GM12878 (cell line): ENCODE measurements around the gene CHCHD1.

Experiments used
- BCL3 ChIP-seq: IDR thresholded peaks from 2 replicates; pipeline ENCODE4 v1.6.1; 2011; ENCODE audit warnings: borderline replicate concordance, low read depth, mild to moderate bottlenecking, moderate library complexity, low read length; ENCODE audit not compliant: insufficient read depth, poor library complexity, severe bottlenecking
- CHD4 ChIP-seq: fragments of 200-600 bp; sonication (generic); IDR thresholded peaks from 2 replicates; pipeline ENCODE4 v1.6.1; 2016; ENCODE audit warnings: mild to moderate bottlenecking
- CREB1 ChIP-seq: IDR thresholded peaks from 2 replicates; pipeline ENCODE4 v1.6.1; 2012; ENCODE audit warnings: low read depth, mild to moderate bottlenecking, inconsistent platforms
- CTCF ChIP-seq, 3 experiments: IDR thresholded peaks in 2 of 3; conservative IDR thresholded peaks in 1 of 3; 2 replicates each; pipeline ENCODE4 v1.5.1; 2011; ENCODE audit warnings: low read depth in 3 of 3, low read length in 3 of 3, mild to moderate bottlenecking in 3 of 3, control low read depth in 2 of 3, moderate library complexity in 2 of 3, inconsistent platforms in 1 of 3, mixed read lengths in 1 of 3; ENCODE audit not compliant: control insufficient read depth in 2 of 3, insufficient read depth in 1 of 3; ENCODE audit errors: extremely low read depth in 1 of 3
- EZH2 ChIP-seq: IDR thresholded peaks from 2 replicates; pipeline ENCODE4 v1.6.1; 2012; ENCODE audit warnings: low read depth, mild to moderate bottlenecking, control low read depth, inconsistent platforms, low read length, borderline replicate concordance; ENCODE audit not compliant: control insufficient read depth
- HDAC2 ChIP-seq: fragments of 200-600 bp; sonication (generic); IDR thresholded peaks from 2 replicates; pipeline ENCODE4 v1.6.1; 2017
- IKZF1 ChIP-seq: fragments of 450-650 bp; conservative IDR thresholded peaks from 2 replicates; pipeline ENCODE4 v1.6.1; 2017; ENCODE audit warnings: antibody characterized with exemption, mild to moderate bottlenecking
- POLR2AphosphoS5 ChIP-seq: IDR thresholded peaks from 2 replicates; pipeline ENCODE4 v1.6.1; 2011; ENCODE audit warnings: mild to moderate bottlenecking, low read length, inconsistent platforms
- PRDM15 ChIP-seq: fragments of 450-650 bp; formaldehyde crosslinking; IDR thresholded peaks from 2 replicates; pipeline ENCODE4 v1.4.0; 2020; ENCODE audit warnings: mild to moderate bottlenecking, moderate library complexity
- SP1 ChIP-seq: IDR thresholded peaks from one replicate; pipeline ENCODE4 v1.6.1; 2011; ENCODE audit warnings: low read depth, low read length
- TBL1XR1 ChIP-seq: IDR thresholded peaks from 2 replicates; pipeline ENCODE4 v1.6.1; 2012; ENCODE audit warnings: low read depth, low read length, improper control_type of control experiment
- TF ChIP-seq, protein P1 (sequence below): IDR thresholded peaks from 2 replicates; pipeline ENCODE4 v1.6.1; 2012; ENCODE audit warnings: mild to moderate bottlenecking, low read depth, low read length

DNA sequence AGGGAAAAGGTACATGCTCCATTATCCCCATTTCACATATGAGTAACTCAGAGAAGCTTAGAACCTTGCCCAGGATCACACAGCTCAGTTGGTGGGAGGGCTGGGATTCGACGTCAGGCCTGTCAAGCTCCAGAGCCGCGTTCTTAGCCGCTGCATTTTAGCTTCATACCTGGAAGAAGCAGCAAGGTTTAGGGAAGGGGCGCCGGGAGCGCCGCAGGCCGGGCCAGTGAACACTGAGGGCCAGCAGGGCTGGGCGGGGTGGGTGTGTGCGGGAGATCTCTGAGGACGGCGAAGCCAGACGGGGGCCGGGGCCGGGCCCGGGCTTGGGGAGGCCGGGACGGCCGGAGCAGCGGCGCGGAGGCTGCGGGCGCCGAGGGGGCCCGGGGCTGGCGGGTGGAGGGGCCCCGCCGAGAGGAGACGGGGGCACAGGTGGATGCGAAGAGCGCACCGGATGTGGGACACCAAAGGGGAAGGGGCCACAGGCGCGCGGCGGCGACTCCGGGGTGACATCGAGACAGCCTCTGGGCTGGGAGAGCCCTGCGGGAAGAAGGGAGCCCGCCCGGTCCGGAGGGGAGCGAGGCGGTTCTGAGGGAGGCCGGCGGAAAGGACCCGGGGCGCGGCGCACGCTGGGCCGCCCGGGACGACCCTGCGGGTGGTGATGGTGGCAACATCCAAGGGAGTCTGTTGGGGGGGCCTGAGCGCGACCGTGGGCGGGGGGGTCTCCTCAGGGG, 29.1 kb downstream of the CHCHD1 start:
- TF ChIP-seq CHD4 (no peak), CTCF (IDR thresholded peaks at IDR 0.05 in 2 of 3, conservative IDR thresholded peaks at IDR 0.05 in 1 of 3; ENCODE audit: control insufficient read depth in 2 of 3, extremely low read depth in 1 of 3, insufficient read depth in 1 of 3, low read depth in 3 of 3, low read length in 3 of 3) (no peak), IKZF1 (no peak), SP1 (no peak), PRDM15 (CRISPR knock-in tag) (no peak), HDAC2 (no peak), POLR2AphosphoS5 (no peak), TBL1XR1 (no peak), BCL3 (no peak), CREB1 (no peak), EZH2 (no peak)
- TF ChIP-seq, protein P1, sequence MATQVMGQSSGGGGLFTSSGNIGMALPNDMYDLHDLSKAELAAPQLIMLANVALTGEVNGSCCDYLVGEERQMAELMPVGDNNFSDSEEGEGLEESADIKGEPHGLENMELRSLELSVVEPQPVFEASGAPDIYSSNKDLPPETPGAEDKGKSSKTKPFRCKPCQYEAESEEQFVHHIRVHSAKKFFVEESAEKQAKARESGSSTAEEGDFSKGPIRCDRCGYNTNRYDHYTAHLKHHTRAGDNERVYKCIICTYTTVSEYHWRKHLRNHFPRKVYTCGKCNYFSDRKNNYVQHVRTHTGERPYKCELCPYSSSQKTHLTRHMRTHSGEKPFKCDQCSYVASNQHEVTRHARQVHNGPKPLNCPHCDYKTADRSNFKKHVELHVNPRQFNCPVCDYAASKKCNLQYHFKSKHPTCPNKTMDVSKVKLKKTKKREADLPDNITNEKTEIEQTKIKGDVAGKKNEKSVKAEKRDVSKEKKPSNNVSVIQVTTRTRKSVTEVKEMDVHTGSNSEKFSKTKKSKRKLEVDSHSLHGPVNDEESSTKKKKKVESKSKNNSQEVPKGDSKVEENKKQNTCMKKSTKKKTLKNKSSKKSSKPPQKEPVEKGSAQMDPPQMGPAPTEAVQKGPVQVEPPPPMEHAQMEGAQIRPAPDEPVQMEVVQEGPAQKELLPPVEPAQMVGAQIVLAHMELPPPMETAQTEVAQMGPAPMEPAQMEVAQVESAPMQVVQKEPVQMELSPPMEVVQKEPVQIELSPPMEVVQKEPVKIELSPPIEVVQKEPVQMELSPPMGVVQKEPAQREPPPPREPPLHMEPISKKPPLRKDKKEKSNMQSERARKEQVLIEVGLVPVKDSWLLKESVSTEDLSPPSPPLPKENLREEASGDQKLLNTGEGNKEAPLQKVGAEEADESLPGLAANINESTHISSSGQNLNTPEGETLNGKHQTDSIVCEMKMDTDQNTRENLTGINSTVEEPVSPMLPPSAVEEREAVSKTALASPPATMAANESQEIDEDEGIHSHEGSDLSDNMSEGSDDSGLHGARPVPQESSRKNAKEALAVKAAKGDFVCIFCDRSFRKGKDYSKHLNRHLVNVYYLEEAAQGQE: no peak
